K562 (cell line): Measurements from ENCODE around the gene ATP8B4. TPM values are rescaled to one million over a fixed set of nuclear protein-coding genes. Genes with fewer than 3 reads are reported as not detected.

Experiments used
- ATAC-seq: fragments of 200-7000 bp; cut with Tn5 transposase; 3 replicates; pipeline ENCODE4 v1.9.1; 2020; ENCODE audit warnings: moderate library complexity
- BruUV-seq: library from RNA; stranded (reverse); fragments of 400-500 nt; replicated peaks from 2 replicates; lab custom pipeline; 2021; lab: Mats Ljungman, UMichigan
- CTCF ChIA-PET: fragments of 300-600 bp; formaldehyde crosslinking; extraction: SDS; loops from one replicate; lab custom pipeline; 2021; ENCODE audit warnings: low intra/inter-chr PET ratio; lab: Yijun Ruan, JAX
- POLR2A ChIA-PET: fragments of 300-600, 350-650 bp; sonication (Branson Sonifier 250); formaldehyde crosslinking; extraction: SDS; loops from one replicate; lab custom pipeline; 2021; ENCODE audit warnings: antibody characterized with exemption, inconsistent platforms; lab: Yijun Ruan, JAX
- DNase-seq, 4 experiments: peaks; one replicate each; pipeline versions ENCODE4 v3.0.0 to v3.0.0-alpha.2; 2011 to 2018; ENCODE audit warnings: low spot score in 3 of 4, mixed read lengths in 3 of 4; ENCODE audit errors: extremely low read depth in 1 of 4
- FAIRE-seq: peaks from 2 replicates; lab custom pipeline; 2011; peaks lifted over from hg19 to GRCh38; lab: Jason Lieb, UNC
- H2AFZ ChIP-seq: 2 replicates; pipeline ENCODE4 v1.6.0; 2011; ENCODE audit warnings: low read depth, low read length, control low read depth, inconsistent platforms
- H3K27ac ChIP-seq: fragments of 200-600 bp; 3 replicates; pipeline ENCODE4 v1.8.0; 2011; ENCODE audit warnings: low read depth, mild to moderate bottlenecking, control low read depth, inconsistent platforms, low read length, moderate library complexity, mixed read lengths; ENCODE audit errors: extremely low read depth
- H3K27me3 ChIP-seq, 2 experiments: fragments of 300-600 bp in 1 of 2; 2 replicates in 1 of 2; 3 replicates in 1 of 2; pipeline versions ENCODE4 v1.6.0 to v1.8.0; 2011; ENCODE audit warnings: inconsistent platforms in 2 of 2, low read length in 2 of 2, mild to moderate bottlenecking in 1 of 2, mixed read lengths in 1 of 2, moderate library complexity in 1 of 2; ENCODE audit not compliant: control insufficient read depth in 2 of 2, insufficient read depth in 2 of 2
- H3K36me3 ChIP-seq: fragments of 300-600 bp; 3 replicates; pipeline ENCODE4 v1.8.0; 2011; ENCODE audit warnings: mild to moderate bottlenecking, low read length, inconsistent platforms; ENCODE audit not compliant: control insufficient read depth, insufficient read depth
- H3K4me1 ChIP-seq, 2 experiments: fragments of 200-600 bp in 1 of 2; replicated peaks in 1 of 2; 2 replicates in 1 of 2; 3 replicates in 1 of 2; pipeline versions ENCODE4 v1.5.1 to v1.8.0; 2011; ENCODE audit warnings: inconsistent platforms in 2 of 2, low read length in 2 of 2, mild to moderate bottlenecking in 1 of 2, mixed read lengths in 1 of 2, moderate library complexity in 1 of 2; ENCODE audit not compliant: control insufficient read depth in 2 of 2, insufficient read depth in 2 of 2
- H3K4me2 ChIP-seq: 2 replicates; pipeline ENCODE4 v1.6.1; 2011; ENCODE audit warnings: low read length, control low read depth, inconsistent platforms, mixed read lengths; ENCODE audit not compliant: insufficient read depth
- H3K4me3 ChIP-seq: fragments of 200-600 bp; sonication (generic), shearing (Covaris generic); 2 replicates; pipeline ENCODE4 v1.5.1; 2016; ENCODE audit warnings: control low read depth, inconsistent platforms
- H3K79me2 ChIP-seq: fragments of 200-600 bp; 3 replicates; pipeline ENCODE4 v1.8.0; 2011; ENCODE audit warnings: low read length, inconsistent platforms; ENCODE audit not compliant: control insufficient read depth, insufficient read depth
- H3K9ac ChIP-seq, 2 experiments: 2 replicates each; pipeline versions ENCODE4 v1.6.0 to v1.6.1; 2011; ENCODE audit warnings: low read depth in 2 of 2, low read length in 2 of 2, control low read depth in 1 of 2, inconsistent platforms in 1 of 2, mild to moderate bottlenecking in 1 of 2, mixed read lengths in 1 of 2; ENCODE audit not compliant: insufficient read depth in 1 of 2
- H3K9me1 ChIP-seq: one replicate; pipeline ENCODE4 v1.6.0; 2011; ENCODE audit warnings: inconsistent platforms, mild to moderate bottlenecking, low read length, moderate library complexity; ENCODE audit not compliant: control insufficient read depth, insufficient read depth
- H3K9me3 ChIP-seq: replicated peaks from 2 replicates; pipeline ENCODE4 v1.5.1; 2011; ENCODE audit warnings: low read depth, low read length, inconsistent platforms; ENCODE audit not compliant: control insufficient read depth, insufficient read depth
- H4K20me1 ChIP-seq: replicated peaks from 2 replicates; pipeline ENCODE4 v1.6.1; 2011; ENCODE audit warnings: low read length, inconsistent platforms, mixed read lengths; ENCODE audit not compliant: control insufficient read depth, insufficient read depth
- CBFA2T2 ChIP-seq: fragments of 450-650 bp; conservative IDR thresholded peaks from 2 replicates; pipeline ENCODE4 v1.6.1; 2017; ENCODE audit warnings: mild to moderate bottlenecking
- CBFA2T3 ChIP-seq: fragments of 450-650 bp; IDR thresholded peaks from 2 replicates; pipeline ENCODE4 v1.6.1; 2017
- ESRRA ChIP-seq: fragments of 450-650 bp; IDR thresholded peaks from 2 replicates; pipeline ENCODE4 v1.6.1; 2014; ENCODE audit warnings: low read depth, mild to moderate bottlenecking, moderate library complexity, borderline replicate concordance
- FOXK1 ChIP-seq: sonication (generic); formaldehyde crosslinking; IDR thresholded peaks from 2 replicates; pipeline ENCODE4 v1.8.0; 2022; ENCODE audit warnings: missing genetic modification reagents, mild to moderate bottlenecking, borderline replicate concordance
- HMBOX1 ChIP-seq: sonication (generic); IDR thresholded peaks from 2 replicates; pipeline ENCODE4 v1.6.1; 2016
- NCOR1 ChIP-seq: fragments of 450-650 bp; IDR thresholded peaks from 2 replicates; pipeline ENCODE4 v1.6.1; 2016; ENCODE audit warnings: mild to moderate bottlenecking, moderate library complexity
- SMAD4 ChIP-seq: fragments of 250-450 bp; sonication (Bioruptor Pico); conservative IDR thresholded peaks from 2 replicates; pipeline ENCODE4 v1.8.0; 2021; ENCODE audit warnings: inconsistent platforms, mild to moderate bottlenecking, moderate library complexity
- TAL1 ChIP-seq: fragments of 450-650 bp; IDR thresholded peaks from 2 replicates; pipeline ENCODE4 v1.6.1; 2016; ENCODE audit warnings: mild to moderate bottlenecking
- TEAD4 ChIP-seq, 2 experiments: sonication (generic) in 1 of 2; formaldehyde crosslinking in 1 of 2; IDR thresholded peaks; 2 replicates each; pipeline versions ENCODE4 v1.6.1 to v1.8.0; 2012 to 2022; ENCODE audit warnings: borderline replicate concordance in 1 of 2, inconsistent platforms in 1 of 2, low read length in 1 of 2, mild to moderate bottlenecking in 1 of 2, missing genetic modification reagents in 1 of 2
- ZEB2 ChIP-seq: fragments of 450-650 bp; IDR thresholded peaks from 2 replicates; pipeline ENCODE4 v1.6.1; 2016
- ZKSCAN8 ChIP-seq: fragments of 200-800 bp; sonication (Bioruptor generic); IDR thresholded peaks from 2 replicates; pipeline ENCODE4 v1.6.1; 2016; ENCODE audit warnings: missing genetic modification characterization, missing compliant biosample characterization
- ZNF12 ChIP-seq: sonication (generic); formaldehyde crosslinking; IDR thresholded peaks from 2 replicates; pipeline ENCODE4 v1.4.0; 2020; ENCODE audit warnings: mild to moderate bottlenecking, missing genetic modification reagents
- WGBS: fragments of 100-300 bp; shearing (Covaris generic); methylation state at CpG from one replicate; pipeline ENCODE4 v1.1.6; 2016; ENCODE audit warnings: low coverage, mixed read lengths; ENCODE audit not compliant: insufficient coverage; ENCODE audit errors: missing lambda C conversion rate; 5-methylcytosine and 5-hydroxymethylcytosine counted together
- in situ Hi-C: fragments of 300-500 bp; cut with MboI; formaldehyde crosslinking; loops from 4 replicates; pipeline ENCODE4 v1.15.0; 2018; ENCODE audit warnings: inconsistent platforms, mixed read lengths
- intact Hi-C: fragments of 100-400 bp; cut with micrococcal nuclease; formaldehyde crosslinking; loops from 2 replicates; pipeline ENCODE4 v1.14.2; 2022
- polyA plus RNA-seq, 8 experiments: library from polyadenylated mRNA; depleted of rRNA in 4 of 8; stranded (reverse) in 5 of 8; unstranded in 3 of 8; fragments of >200 nt; fragmentation: Nextera tagmentation in 2 of 8; fragmentation: Illumina TruSeq in 1 of 8; extraction: Ambion mirVana in 2 of 8; extraction: Trizol in 1 of 8; gene quantifications; 2 replicates each; pipeline versions ENCODE4 v1.2.1 to v1.2.3, GENCODE V29; 2011 to 2014; ENCODE audit warnings: inconsistent platforms in 1 of 8, missing spikeins in 1 of 8
- total RNA-seq, 7 experiments: library from RNA; depleted of rRNA in 6 of 7; stranded (reverse); fragments of >200 nt in 6 of 7; fragmentation: Illumina TruSeq in 2 of 7; extraction: Trizol in 2 of 7; gene quantifications; 2 replicates each; pipeline versions ENCODE4 v1.2.1 to v1.2.3, GENCODE V29; 2011 to 2021; ENCODE audit warnings: low replicate concordance in 1 of 7

ATP8B4 gene
- total and polyA plus RNA-seq, 9 of the 15 experiments (the other 6 are each of a cell fraction or from before 2014, with no cell fraction given): 0.14 to 2.5 (median 0.44) TPM

GRCh38 chr15:50075319-50075718, 43.7 kb downstream of the ATP8B4 start:
- BruUV-seq: no TSS peak
- FAIRE-seq (peak; percentile 49), DNase-seq (peak in 1 of 4 experiments; percentile 14), ATAC-seq (no peak)
- H3K27me3 ChIP-seq: no peaks in the 10 kb centered on the region
- WGBS: 0% methylated on average over 1 of the region's 1 CpG
- no peaks in the 10 kb centered on the region for H3K36me3 ChIP-seq
- H3K9ac ChIP-seq: no peak overlapping the region
- H3K9me3 ChIP-seq: no peaks in the 10 kb centered on the region
- H4K20me1 ChIP-seq: no peaks in the 10 kb centered on the region
- no peaks in the 10 kb centered on the region for H3K9me1 ChIP-seq
- in situ Hi-C loops (no loop called here), intact Hi-C loops (no loop called here)
- H3K27ac ChIP-seq: no peak overlapping the region
- POLR2A ChIA-PET: no interaction called here
- no peak overlapping the region for H3K4me2 ChIP-seq
- H3K79me2 ChIP-seq: no peaks in the 10 kb centered on the region
- TF ChIP-seq FOXK1 (CRISPR knock-in tag): no peak
- peak; percentile 45 for TF ChIP-seq SMAD4 (CRISPR knock-in tag)
- TF ChIP-seq ZNF12 (CRISPR knock-in tag): no peak
- TF ChIP-seq ESRRA: peak; percentile 84
- peak; percentile 33; the same call in 1 of the 2 replicates for TF ChIP-seq NCOR1
- peak; percentile 13; the same call in 1 of the 2 replicates for TF ChIP-seq CBFA2T2
- TF ChIP-seq TAL1: peak; percentile 48
- no peak for TF ChIP-seq ZEB2
- peak; percentile 46 for TF ChIP-seq CBFA2T3
- no peak for TF ChIP-seq ZKSCAN8 (CRISPR knock-in tag)
- TF ChIP-seq TEAD4 (IDR thresholded peaks at IDR 0.05; ENCODE audit: low read length): peak; percentile 49; the same call in 1 of the 2 replicates
- no peak for TF ChIP-seq TEAD4 (CRISPR knock-in tag; IDR thresholded peaks at IDR 0.05; ENCODE audit: borderline replicate concordance)
- TF ChIP-seq HMBOX1: peak; percentile 65; the same call in 1 of the 2 replicates
- peaks cover 0 to 11% of the 10 kb centered on the region in 2 experiments; a peak in 2 of 5 replicates for H3K4me1 ChIP-seq
- CTCF ChIA-PET: no interaction called here
- no peak overlapping the region for H3K4me3 ChIP-seq
- no peak overlapping the region for H2AFZ ChIP-seq
